Effector memory CD4-positive, alpha-beta T cell (primary cell): ENCODE results near the gene CITED1.

ENCODE experiments used
- DNase-seq, 3 donors: peaks; one replicate each; pipeline ENCODE4 v3.0.0-alpha.2; 2020
- H3K27ac ChIP-seq: 2 replicates; pipeline ENCODE4 v1.7.0; 2013; ENCODE audit warnings: mild to moderate bottlenecking, low read length, moderate library complexity; ENCODE audit not compliant: insufficient read depth, poor library complexity, severe bottlenecking
- H3K27me3 ChIP-seq: replicated peaks from 2 replicates; pipeline ENCODE4 v1.7.0; 2013; ENCODE audit warnings: mild to moderate bottlenecking, low read length; ENCODE audit not compliant: insufficient read depth, control insufficient read depth, poor library complexity, severe bottlenecking
- H3K36me3 ChIP-seq: 2 replicates; pipeline ENCODE4 v1.7.0; 2013; ENCODE audit warnings: mild to moderate bottlenecking, low read length, moderate library complexity; ENCODE audit not compliant: control insufficient read depth, insufficient read depth
- H3K4me1 ChIP-seq: 2 replicates; pipeline ENCODE4 v1.7.0; 2013; ENCODE audit warnings: low read length, mild to moderate bottlenecking; ENCODE audit not compliant: control insufficient read depth, insufficient read depth, poor library complexity, severe bottlenecking
- H3K4me3 ChIP-seq: 2 replicates; pipeline ENCODE4 v1.7.0; 2013; ENCODE audit warnings: low read length, low read depth, mild to moderate bottlenecking; ENCODE audit not compliant: insufficient read depth, poor library complexity, severe bottlenecking
- H3K9me3 ChIP-seq: 2 replicates; pipeline ENCODE4 v1.7.0; 2013; ENCODE audit warnings: mild to moderate bottlenecking, low read length, moderate library complexity; ENCODE audit not compliant: control insufficient read depth

CITED1 gene

DNA sequence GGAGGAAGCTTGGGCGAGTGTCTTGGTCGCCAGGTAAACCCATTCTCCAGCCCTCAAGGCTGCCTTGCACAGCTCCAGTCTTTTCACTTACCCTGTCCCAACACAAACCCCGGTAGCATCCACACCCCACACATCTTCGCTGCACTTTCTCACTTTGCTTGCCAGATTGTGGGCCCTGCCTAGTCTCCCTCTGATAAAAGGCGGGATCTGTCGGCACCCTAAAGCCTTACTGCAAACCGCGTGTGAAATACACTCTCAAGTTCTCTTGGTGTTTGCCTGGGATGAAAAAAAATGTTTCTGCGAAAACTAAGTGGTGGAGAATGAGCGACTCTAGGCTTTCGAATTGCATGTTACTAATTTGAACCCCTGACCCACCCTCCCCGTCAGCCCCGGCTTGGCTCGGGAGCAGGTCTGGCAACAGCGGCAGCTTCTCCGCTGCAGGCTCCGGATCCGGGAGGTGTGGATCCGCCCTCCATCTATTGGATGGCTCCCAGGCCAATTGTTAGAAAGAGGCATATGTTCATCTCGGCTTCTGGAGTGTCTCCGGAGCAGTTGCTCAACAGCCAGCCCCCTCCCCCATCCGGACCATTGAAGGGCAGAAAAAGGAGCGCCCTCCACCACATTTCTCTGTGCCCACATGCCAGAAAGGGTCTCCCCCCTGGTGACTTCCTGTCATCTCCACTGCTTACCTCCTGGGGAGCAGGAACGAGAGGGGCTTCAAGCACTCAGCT is 3.0 kb upstream of the CITED1 start:
- no peak overlapping the region for H3K27ac ChIP-seq
- no peak overlapping the region for H3K4me3 ChIP-seq
- H3K9me3 ChIP-seq, result no peaks in the 10 kb centered on the region
- peaks cover 28% of the 10 kb centered on the region for H3K4me1 ChIP-seq
- H3K36me3 ChIP-seq, result no peaks in the 10 kb centered on the region
- H3K27me3 ChIP-seq, result peaks cover 55% of the 10 kb centered on the region
- DNase-seq, result peak in 2 of 3 donors; percentile 3 to 11

- no peaks in the 10 kb centered on the region for H3K36me3 ChIP-seq
- peaks cover 28% of the 10 kb centered on the region for H3K4me1 ChIP-seq
- no peak overlapping the region for H3K4me3 ChIP-seq
- no peak for DNase-seq
- H3K27me3 ChIP-seq, result peaks cover 55% of the 10 kb centered on the region
- no peaks in the 10 kb centered on the region for H3K9me3 ChIP-seq
- no peak overlapping the region for H3K27ac ChIP-seq
Measured at GRCh38 chrX:72308209-72308565, 2.5 kb upstream of the CITED1 start.

DNA sequence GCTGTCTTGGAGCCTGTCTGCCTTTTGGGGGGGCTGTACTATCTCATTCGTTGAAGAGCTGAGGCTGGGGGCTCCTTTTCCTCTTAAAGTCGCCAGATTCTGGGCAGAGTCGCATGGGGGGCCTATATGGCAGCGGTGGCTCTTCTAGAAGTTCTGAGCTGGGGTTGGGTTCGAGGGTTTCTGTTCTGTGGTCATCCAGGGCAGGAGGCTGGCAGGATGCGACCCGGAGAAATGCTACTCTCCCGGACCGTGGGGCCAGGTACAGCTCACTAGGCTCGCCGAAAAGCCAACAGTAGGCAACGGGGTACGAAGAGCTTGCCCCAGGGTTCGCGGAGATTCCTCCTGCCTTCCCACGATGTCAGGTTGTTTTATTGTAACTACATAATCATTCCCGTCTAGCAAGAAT is 1.9 kb upstream of the CITED1 start:
- no peaks in the 10 kb centered on the region for H3K9me3 ChIP-seq
- H3K4me3 ChIP-seq, result peak overlapping the region; percentile 56
- H3K27me3 ChIP-seq, result peaks cover 55% of the 10 kb centered on the region
- no peak overlapping the region for H3K27ac ChIP-seq
- DNase-seq, result no peak
- no peaks in the 10 kb centered on the region for H3K36me3 ChIP-seq
- H3K4me1 ChIP-seq, result peaks cover 28% of the 10 kb centered on the region

GRCh38 chrX:72306851-72307645 is 1.3 kb upstream of the CITED1 start:
- Histone ChIP-seq H3K4me1 (peaks cover 28% of the 10 kb centered on the region), H3K27ac (no peak overlapping the region), H3K27me3 (peaks cover 55% of the 10 kb centered on the region), H3K36me3 (no peaks in the 10 kb centered on the region), H3K9me3 (no peaks in the 10 kb centered on the region), H3K4me3 (peak overlapping the region; percentile 56)
- DNase-seq, result peak in 2 of 3 donors; percentile 2 to 7

GRCh38 chrX:72306085-72306801 is 529 bp upstream of the CITED1 start:
- H3K9me3 ChIP-seq, result no peaks in the 10 kb centered on the region
- peak overlapping the region; percentile 56 for H3K4me3 ChIP-seq
- peaks cover 58% of the 10 kb centered on the region for H3K27me3 ChIP-seq
- peaks cover 28% of the 10 kb centered on the region for H3K4me1 ChIP-seq
- DNase-seq, result no peak
- H3K27ac ChIP-seq, result no peak overlapping the region
- H3K36me3 ChIP-seq, result no peaks in the 10 kb centered on the region

- peaks cover 28% of the 10 kb centered on the region for H3K4me1 ChIP-seq
- no peak for DNase-seq
- H3K9me3 ChIP-seq, result no peaks in the 10 kb centered on the region
- no peak overlapping the region for H3K27ac ChIP-seq
- peaks cover 57% of the 10 kb centered on the region for H3K27me3 ChIP-seq
- no peaks in the 10 kb centered on the region for H3K36me3 ChIP-seq
- H3K4me3 ChIP-seq, result peak overlapping the region; percentile 40
Measured at GRCh38 chrX:72304877-72305276, 837 bp downstream of the CITED1 start.

- peaks cover 30% of the 10 kb centered on the region for H3K27me3 ChIP-seq
- H3K27ac ChIP-seq, result no peak overlapping the region
- DNase-seq, result no peak
- no peaks in the 10 kb centered on the region for H3K36me3 ChIP-seq
- no peaks in the 10 kb centered on the region for H3K9me3 ChIP-seq
- H3K4me3 ChIP-seq, result no peak overlapping the region
- H3K4me1 ChIP-seq, result peaks cover 10% of the 10 kb centered on the region
Measured at GRCh38 chrX:72301781-72302180, 3.9 kb downstream of the CITED1 start.

DNA sequence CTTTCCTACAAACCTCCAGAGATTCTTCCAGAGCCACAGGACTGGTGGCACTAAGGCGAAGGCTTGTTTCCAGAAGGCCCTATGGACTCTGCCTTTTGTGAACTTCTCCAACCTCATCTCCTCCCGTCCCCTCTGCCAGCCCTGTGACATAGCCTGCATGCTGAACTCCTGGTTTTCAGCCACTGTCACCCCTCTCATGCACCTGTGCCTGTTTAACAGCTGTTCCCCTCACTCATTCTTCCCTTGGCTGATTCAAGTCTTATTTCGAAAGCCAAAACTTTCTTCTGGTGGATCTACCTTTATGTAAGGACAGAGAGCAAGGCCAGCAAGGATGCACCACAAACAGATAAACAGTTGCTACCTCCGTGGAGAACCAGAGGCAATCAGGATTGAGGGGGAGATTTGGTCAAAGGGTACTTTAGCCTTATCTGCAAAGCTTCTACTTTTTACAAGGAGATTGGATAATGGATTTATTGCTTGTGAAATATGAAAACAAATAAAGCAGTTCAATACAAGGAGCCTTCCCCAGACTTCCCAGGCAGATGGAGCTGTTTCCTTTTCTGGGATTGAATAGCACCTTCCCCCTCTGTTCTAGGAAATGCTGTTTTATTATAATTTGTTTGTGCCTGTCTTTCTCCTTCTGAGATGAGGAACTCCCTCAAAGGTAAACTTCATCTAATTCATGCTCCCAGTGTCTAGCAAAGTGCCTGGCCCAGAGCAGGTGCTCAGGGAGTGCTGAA is 5.7 kb downstream of the CITED1 start:
- H3K36me3 ChIP-seq, result no peaks in the 10 kb centered on the region
- H3K9me3 ChIP-seq, result no peaks in the 10 kb centered on the region
- H3K27me3 ChIP-seq, result peaks cover 19% of the 10 kb centered on the region
- no peak for DNase-seq
- H3K4me3 ChIP-seq, result no peak overlapping the region
- peaks cover 4% of the 10 kb centered on the region for H3K4me1 ChIP-seq
- H3K27ac ChIP-seq, result no peak overlapping the region

- Histone ChIP-seq H3K36me3 (no peaks in the 10 kb centered on the region), H3K4me3 (no peak overlapping the region), H3K4me1 (no peaks in the 10 kb centered on the region), H3K27ac (no peak overlapping the region), H3K9me3 (no peaks in the 10 kb centered on the region), H3K27me3 (peaks cover 9% of the 10 kb centered on the region)
- no peak for DNase-seq
Measured at GRCh38 chrX:72297953-72298730, 7.6 kb downstream of the CITED1 start.
